SU-DHL-6 (cell line): ENCODE results near the gene ARFGEF2.

ENCODE experiments used
- EZH2phosphoT487 ChIP-seq: fragments of 200-600 bp; sonication (generic), shearing (Covaris generic); conservative IDR thresholded peaks from 2 replicates; pipeline ENCODE4 v1.6.1; 2018; ENCODE audit warnings: mild to moderate bottlenecking, antibody characterized with exemption, low read length, moderate library complexity, mixed read lengths
- TF ChIP-seq, protein P1 (sequence below): fragments of 200-600 bp; sonication (generic); IDR thresholded peaks from one replicate; pipeline ENCODE4 v1.5.1; 2017; ENCODE audit warnings: antibody characterized with exemption, mild to moderate bottlenecking, low read length, moderate library complexity; ENCODE audit not compliant: insufficient read depth, poor library complexity, severe bottlenecking

- TF ChIP-seq, protein P1, sequence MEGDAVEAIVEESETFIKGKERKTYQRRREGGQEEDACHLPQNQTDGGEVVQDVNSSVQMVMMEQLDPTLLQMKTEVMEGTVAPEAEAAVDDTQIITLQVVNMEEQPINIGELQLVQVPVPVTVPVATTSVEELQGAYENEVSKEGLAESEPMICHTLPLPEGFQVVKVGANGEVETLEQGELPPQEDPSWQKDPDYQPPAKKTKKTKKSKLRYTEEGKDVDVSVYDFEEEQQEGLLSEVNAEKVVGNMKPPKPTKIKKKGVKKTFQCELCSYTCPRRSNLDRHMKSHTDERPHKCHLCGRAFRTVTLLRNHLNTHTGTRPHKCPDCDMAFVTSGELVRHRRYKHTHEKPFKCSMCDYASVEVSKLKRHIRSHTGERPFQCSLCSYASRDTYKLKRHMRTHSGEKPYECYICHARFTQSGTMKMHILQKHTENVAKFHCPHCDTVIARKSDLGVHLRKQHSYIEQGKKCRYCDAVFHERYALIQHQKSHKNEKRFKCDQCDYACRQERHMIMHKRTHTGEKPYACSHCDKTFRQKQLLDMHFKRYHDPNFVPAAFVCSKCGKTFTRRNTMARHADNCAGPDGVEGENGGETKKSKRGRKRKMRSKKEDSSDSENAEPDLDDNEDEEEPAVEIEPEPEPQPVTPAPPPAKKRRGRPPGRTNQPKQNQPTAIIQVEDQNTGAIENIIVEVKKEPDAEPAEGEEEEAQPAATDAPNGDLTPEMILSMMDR: no peak
- TF ChIP-seq EZH2phosphoT487: no peak
Observed at GRCh38 chr20:48951041-48951440, 29.5 kb downstream of the ARFGEF2 start.
